Left hindlimb (tissue), 1 donor: ENCODE measurements around the gene SCN9A.
"Not testable (repeated sequence)": the region's sequence is repeated elsewhere in the genome, so short reads cannot be mapped to it uniquely, and the experiment has no call there.

Experiments
- DNase-seq: peaks from one replicate; pipeline ENCODE4 v3.0.0-alpha.2; 2018

Gene SCN9A

GRCh38 chr2:166239548-166239947 is 136.2 kb downstream of the SCN9A start:
- DNase-seq, result no peak

- DNase-seq, result no peak
Observed at GRCh38 chr2:166238176-166238575, 137.6 kb downstream of the SCN9A start.

GRCh38 chr2:166234112-166234846 is 141.5 kb downstream of the SCN9A start:
- DNase-seq, result no peak

GRCh38 chr2:166233244-166233643 is 142.5 kb downstream of the SCN9A start:
- no peak for DNase-seq

GRCh38 chr2:166230724-166231070 is 145.0 kb downstream of the SCN9A start:
- DNase-seq, result no peak

- DNase-seq, result no peak
Observed at GRCh38 chr2:166230024-166230723, 145.6 kb downstream of the SCN9A start.

GRCh38 chr2:166229678-166230023 is 146.1 kb downstream of the SCN9A start:
- no peak for DNase-seq

GRCh38 chr2:166224197-166224596 is 151.5 kb downstream of the SCN9A start:
- no peak for DNase-seq

- DNase-seq, result no peak
Observed at GRCh38 chr2:166223298-166223697, 152.4 kb downstream of the SCN9A start.

GRCh38 chr2:166211079-166211478 is 164.7 kb downstream of the SCN9A start:
- no peak for DNase-seq

- DNase-seq, result not testable (repeated sequence)
Observed at GRCh38 chr2:166209944-166210343, 165.8 kb downstream of the SCN9A start.

GRCh38 chr2:166209367-166209766 is 166.4 kb downstream of the SCN9A start:
- DNase-seq, result not testable (repeated sequence)

- DNase-seq, result not testable (repeated sequence)
Observed at GRCh38 chr2:166206153-166206552, 169.6 kb downstream of the SCN9A start.

- no peak for DNase-seq
Observed at GRCh38 chr2:166202778-166203177, 173.0 kb downstream of the SCN9A start.

- no peak for DNase-seq
Observed at GRCh38 chr2:166197446-166197845, 178.3 kb downstream of the SCN9A start.

GRCh38 chr2:166193407-166193806 is 182.3 kb downstream of the SCN9A start:
- DNase-seq, result no peak

GRCh38 chr2:166188084-166188483 is 187.7 kb downstream of the SCN9A start:
- DNase-seq, result no peak

GRCh38 chr2:166184789-166185188 is 191.0 kb downstream of the SCN9A start:
- no peak for DNase-seq

GRCh38 chr2:166181813-166182154 is 194.0 kb downstream of the SCN9A start:
- no peak for DNase-seq

GRCh38 chr2:166180951-166181812 is 194.6 kb downstream of the SCN9A start:
- DNase-seq, result peak; percentile 20

- DNase-seq, result no peak
Observed at GRCh38 chr2:166179201-166179600, 196.5 kb downstream of the SCN9A start.

- no peak for DNase-seq
Observed at GRCh38 chr2:166173263-166173662, 202.5 kb downstream of the SCN9A start.

- DNase-seq, result no peak
Observed at GRCh38 chr2:166171216-166171615, 204.5 kb downstream of the SCN9A start.

- DNase-seq, result no peak
Observed at GRCh38 chr2:166170356-166170755, 205.4 kb downstream of the SCN9A start.
